GM21381 (cell line): ENCODE results near the gene LCN1.
"Not testable (repeated sequence)": the region's sequence is repeated elsewhere in the genome, so short reads cannot be mapped to it uniquely, and the experiment has no call there.

Experiments
- ATAC-seq: cut with Tn5 transposase; IDR thresholded peaks from one replicate; pipeline ENCODE4 v1.9.1; 2021; ENCODE audit warnings: mild to moderate bottlenecking, moderate library complexity; ENCODE audit not compliant: unreplicated experiment

Gene LCN1

DNA sequence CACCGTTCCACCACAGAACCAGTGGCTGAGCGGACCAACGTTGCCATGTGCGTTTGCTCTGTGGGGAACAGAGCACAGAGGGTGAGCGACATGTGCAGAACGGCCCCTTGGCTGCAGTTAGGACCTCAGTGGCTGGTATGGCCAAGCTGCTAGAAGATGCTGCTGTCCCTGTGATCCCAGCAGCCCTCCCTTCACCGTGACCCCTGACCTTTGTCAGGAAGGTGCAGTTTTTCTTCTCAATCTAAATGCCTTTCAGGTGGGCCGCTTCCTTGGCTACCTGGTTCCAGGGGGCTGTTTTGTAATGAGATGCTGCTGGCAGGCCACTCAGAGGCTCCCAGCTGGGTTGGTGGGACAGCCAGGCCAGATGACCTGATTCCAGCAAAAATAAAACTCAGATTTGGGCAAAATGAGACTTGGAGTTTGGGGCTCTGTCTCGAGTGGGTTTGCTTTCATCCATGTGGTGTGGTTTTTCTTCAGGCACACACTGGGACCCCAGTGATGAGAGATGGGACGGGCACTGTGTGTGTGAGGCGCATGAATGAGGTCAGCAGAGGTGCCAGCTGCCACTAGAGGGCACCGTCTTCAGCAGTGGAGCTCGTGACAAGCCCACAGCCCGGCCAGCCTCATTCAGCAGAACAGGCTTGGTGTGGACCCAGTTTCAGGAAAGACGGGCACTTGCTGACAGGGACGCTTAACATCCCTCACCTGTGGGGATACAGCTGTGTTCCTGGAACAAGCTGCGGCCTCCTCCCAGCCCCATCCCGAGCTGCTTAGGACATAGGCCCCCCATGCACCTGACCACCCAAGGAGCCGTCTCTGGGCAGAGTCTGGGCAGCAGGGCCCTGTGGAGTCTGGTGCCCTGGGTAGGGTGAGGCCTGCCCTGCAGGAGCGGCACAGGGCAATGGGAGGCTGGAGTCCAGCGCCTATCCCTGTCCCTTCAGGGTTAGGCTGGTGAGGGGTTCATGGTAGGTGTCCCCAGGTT lies 16.7 kb upstream of the LCN1 start:
- ATAC-seq: no peak

DNA sequence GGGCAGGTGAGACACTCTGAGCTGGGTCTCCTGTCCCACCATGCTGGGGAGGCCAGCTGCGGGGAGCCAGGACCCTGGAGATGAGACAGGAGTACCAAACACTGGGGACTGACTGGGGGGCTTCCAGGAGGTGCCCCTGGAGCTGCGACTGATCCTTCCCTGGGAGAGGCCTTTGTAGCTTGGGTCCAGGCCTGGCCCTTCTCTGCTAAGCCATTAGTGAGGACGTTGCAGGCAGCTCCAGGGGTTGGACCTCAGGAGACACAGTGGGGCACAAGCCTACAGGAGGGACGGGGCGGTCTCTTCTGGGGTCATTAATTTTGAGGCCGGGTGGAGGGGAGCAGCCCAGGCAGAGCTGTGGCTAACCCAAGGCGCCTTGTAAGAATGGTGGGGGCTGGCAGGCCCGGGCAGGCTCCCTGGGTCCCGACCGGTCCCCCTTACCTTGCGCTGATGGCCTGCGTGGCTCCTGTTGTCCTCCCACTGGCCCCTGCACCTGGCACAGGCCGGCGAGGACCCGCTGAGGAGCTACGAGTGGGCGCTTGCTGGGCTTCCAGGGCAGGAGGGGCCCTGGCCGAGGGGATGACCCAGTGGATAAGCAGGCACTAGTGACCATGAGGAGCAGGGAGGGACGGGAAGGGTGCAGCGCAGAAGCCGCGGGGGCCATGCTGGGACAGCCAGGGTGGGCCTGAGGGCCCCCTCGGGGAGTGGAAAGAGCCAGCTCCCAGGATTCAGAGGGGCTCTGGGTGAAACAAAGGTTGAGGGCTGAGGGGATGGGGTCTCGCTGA lies 15.6 kb upstream of the LCN1 start:
- ATAC-seq: no peak

DNA sequence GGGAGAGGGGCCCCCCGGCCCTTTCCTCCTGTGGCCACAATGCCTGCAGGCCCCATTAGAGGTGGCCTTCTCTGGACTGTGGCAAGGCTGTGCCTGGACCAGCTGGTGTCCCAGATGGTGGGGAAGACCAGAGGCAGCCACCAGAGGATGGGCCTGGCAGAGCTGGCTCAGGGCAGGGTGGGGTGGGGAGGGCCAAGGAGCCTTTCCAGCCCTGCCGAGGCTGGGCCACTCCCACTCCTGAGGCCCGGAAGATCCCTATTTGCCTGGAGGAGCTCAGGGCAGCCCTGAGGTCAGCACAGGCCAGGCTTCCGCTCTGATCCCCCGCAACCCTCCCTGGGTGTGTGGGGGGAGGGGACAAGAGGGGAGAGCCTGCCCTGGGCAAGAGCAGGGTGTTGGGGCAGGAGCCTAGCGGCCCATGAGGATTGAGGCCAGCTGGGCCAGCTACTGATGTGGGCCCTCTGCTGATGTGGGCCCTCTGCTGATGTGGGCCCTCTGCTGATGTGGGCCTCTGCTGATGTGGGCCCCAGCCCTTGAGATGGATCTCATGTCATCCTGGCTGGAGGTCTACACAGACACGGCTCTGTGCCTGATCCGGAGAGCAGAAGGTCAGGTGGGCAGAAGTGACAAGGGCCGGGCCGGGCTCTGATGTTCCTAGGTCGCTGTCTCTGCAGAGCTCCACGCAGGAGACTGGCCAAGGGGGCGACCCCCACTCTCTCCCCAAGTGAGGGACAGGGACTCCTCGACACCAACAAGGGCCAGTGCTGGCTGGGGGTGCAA lies 14.7 kb upstream of the LCN1 start:
- no peak for ATAC-seq

DNA sequence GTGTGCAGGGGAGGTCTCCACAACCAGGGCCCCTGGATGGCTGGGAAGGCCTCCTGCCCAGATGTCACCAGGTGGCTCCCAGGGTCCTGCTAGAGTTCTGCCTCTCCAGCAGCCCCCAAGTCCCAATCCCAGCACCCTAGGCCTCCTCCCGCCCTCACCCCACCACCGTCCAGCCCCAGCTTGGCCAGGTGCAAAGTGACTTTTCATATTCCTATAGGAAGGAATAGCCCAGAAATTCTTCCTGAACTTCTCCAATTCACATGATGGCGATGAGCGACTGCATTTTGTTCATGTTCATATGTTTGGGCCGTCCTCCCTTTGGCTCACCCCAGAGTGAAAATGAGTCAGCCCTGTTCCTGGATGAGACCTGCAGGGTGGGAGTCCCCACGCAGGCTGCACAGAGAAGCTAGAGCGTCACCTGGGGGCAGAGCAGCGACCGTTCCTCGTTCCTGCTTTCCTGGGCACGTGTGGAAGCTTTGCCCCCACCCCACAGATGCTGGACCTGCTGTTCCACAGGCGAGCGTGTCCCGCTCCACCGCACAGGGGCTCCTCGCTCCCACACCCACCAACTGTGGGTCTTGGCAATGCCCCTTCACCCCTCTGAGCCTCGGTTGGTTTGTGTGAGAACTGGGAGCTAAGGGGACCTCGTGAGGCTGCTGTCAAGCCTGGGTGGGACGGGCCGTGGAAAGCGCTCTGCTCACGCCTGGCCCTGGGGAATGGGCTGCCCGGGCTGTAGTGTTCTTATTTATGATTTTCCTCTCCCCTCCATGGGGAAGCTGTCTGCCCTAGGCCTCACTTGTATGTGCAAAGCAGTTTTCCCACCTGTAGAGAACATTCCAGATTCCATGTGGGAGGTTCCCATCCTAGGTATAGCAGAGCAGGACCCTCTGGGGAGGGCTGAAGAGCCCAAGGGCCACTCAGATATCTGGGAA lies 13.9 kb upstream of the LCN1 start:
- ATAC-seq: no peak

DNA sequence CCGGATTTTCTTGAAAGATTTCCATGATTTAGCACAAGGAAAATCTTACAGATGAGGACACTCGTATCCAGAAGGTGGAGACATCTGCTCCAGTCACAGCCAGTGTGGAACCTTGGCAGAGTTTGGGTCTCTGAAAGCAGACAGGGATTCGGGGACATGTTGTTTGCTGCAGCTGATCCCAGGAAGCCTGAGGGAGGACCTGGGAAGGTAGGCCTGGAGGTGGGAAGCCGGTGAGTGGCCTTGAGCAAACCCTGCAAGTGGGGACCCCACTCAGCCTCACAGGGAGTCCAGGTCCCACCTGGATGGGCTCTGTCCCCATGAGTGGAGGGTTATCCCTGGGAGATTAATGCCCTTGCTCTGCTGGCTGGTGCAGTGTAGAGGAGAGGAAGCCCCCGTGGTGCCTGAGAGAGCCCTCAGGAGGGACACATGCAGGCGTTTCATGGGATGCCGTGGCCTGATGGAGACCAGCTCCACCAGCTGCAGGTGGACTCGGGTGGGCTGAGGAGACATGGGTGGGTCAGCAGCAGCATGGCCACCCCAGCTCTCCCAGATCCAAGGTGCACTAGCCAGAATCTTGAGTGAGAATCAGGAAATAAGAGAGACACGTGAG lies 12.9 kb upstream of the LCN1 start:
- ATAC-seq: no peak

DNA sequence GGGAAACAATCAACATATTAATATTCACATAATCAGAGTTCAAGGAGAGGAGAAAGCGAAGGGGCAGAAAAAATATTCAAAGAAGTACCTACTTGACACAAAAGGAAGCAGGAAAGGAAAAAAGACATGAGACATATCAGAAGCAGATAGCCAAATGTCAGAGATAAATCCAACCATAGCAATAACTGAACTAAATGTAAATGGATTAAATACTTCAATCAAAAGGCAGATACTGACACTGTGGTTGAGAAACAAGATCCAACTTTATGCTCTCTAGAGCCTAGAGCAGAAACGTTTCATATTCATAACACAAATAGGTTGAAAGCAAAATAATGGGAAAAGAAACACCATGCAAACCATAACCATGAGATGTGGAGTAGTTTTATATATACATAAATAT lies 11.8 kb upstream of the LCN1 start:
- no peak for ATAC-seq

DNA sequence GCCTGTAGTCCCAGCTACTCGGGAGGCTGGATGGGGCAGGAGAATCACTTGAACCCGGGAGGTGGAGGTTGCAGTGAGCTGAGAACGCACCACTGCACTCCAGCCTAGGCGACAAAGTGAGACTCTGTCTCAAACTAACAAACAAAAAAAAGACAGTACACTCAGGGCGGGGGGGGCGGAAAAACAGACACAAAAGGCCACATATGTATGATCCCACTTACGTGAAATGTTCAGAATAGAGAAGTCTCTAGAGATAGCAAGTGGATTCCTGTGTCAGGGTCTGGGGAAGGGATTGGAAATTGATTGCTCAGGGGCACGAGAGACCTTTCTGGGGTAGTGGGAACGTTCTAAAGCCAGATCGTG lies 9.0 kb upstream of the LCN1 start:
- no peak for ATAC-seq

DNA sequence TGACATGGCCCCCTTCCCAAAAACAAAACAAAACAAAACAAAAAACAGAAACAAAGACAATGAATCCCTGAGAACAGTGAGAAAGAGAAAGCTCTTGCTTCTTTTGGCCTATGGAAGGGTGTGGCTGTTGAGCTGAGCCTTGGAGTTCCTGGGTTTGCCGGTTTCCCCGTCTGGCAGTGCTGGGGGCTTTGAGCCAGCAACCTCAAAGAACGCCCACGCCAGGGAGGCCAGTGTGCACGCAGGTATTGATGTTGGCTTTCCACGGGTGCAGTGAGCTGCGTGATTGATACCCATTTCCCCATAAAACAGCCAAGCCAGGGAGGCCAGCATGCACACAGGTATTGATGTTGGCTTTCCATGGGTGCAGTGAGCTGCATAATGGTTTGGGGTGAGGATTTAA lies 8.3 kb upstream of the LCN1 start:
- no peak for ATAC-seq

DNA sequence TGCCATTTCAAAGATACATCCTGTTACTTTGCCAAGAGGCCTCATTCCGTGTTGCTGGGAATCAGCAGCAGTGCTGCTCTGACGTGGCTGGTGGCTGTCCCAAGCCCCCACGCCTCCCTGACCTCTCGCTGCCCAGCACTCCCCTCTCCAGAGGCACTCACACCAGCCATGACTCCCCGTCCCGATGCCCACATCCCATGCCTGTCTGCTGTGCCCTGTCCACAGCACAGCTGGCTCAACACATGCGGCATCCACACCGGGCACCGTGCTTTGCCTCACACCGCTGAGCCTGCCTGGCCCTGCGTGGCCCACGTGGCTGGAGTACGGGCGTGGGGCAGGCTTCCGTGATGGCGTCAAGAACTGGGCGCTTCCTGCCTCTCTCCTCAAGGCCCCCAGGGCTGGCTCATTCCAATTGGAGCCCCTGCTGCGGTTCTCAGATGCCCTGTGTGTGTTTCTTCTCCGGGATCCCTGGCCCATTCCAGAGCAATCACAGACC lies 7.8 kb upstream of the LCN1 start:
- ATAC-seq: no peak

DNA sequence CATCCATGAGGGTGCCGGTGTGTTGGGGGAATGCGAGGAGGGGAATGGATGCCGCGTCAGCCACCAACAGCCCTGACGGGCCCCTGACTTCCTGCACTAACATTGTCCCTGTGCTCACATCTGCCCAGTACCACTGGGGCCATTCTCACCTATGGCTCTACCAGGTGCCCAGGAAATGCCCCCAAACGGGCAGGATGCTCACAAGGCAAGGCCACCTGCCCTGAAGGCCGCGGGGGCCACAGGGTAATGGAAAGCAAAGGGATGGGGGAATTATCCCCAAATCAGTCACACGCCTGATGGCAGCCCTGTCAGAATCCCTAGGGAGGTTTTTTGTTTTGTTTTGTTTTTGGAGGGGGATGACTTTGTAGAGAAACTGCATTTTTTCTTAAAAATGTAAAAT lies 7.3 kb upstream of the LCN1 start:
- ATAC-seq: not testable (repeated sequence)

DNA sequence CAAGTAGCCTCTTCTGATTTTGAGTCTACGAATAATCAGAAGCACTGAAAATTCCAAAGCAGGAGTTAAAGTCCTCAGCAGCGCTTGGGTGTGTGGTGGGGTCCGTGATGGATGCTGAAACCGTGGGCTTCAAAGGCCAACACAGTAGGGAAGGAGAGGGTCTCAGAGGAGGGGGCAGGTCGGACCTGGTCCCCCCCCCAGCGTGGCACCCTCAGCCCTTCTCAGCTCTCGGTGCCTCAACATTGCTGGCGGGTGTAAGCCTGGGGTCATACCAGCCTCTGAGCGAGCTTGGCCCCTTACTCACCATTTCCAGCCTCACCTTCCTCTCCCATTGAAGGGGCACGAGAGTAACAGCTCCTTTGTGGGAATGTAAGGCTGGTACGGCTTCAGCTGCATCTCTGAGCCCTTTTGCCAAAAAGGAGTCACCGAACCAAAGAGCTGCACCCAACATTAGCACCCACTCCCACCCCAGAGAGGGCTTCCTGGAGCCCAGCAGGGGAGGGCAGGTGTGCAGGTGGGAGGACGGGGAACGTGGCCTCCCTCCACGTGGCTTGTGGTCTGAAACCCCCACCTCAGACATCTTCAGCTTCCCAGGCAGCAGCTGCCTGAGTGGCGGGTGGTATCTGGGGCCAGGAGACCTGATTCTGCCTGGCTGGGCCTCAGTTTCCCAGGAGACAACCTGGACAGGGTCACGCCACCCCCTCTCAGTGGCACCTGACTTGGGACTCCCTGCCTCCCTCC lies 6.7 kb upstream of the LCN1 start:
- no peak for ATAC-seq

DNA sequence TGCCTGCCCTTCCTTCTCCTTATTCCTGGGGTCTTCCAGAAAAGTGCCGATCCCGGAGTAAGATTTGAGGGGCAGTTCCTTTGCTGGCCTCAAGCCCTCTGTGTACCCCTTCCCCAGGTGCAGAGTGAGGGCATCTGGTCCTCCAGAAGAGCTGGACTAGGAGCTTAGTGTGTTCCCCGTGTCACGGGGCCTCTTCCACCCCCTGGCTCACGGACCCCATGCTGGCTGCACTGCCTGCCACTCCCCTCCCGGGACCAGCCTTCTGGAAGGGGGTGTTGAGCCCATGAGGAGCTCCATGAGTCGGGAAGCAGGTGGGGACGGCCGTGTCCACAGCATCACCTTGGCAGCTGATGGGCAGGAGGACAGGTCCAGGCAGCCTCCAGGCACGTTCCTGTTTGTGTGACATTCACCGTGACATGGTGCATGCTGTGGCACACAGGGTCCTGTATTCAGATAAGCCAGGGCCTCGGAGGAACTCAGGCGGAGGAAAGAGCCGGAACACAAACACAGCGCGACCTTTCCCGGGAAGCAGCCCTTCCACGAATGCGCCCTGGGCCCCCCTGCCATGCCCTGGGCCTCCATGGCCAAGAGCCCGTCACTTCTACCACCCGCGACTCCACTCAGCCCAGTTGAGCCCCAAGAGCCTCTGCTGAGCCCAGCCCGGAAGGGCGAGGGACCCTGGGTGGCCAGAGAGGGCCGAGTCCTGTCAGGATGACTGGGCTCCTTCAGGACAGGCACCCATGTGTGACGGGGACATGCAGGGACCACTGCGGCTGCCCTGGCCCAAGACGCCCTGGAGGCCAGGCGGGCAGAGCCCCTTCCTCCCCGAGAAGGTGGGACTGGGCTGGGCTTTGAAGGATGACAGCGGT lies 5.9 kb upstream of the LCN1 start:
- ATAC-seq: no peak

DNA sequence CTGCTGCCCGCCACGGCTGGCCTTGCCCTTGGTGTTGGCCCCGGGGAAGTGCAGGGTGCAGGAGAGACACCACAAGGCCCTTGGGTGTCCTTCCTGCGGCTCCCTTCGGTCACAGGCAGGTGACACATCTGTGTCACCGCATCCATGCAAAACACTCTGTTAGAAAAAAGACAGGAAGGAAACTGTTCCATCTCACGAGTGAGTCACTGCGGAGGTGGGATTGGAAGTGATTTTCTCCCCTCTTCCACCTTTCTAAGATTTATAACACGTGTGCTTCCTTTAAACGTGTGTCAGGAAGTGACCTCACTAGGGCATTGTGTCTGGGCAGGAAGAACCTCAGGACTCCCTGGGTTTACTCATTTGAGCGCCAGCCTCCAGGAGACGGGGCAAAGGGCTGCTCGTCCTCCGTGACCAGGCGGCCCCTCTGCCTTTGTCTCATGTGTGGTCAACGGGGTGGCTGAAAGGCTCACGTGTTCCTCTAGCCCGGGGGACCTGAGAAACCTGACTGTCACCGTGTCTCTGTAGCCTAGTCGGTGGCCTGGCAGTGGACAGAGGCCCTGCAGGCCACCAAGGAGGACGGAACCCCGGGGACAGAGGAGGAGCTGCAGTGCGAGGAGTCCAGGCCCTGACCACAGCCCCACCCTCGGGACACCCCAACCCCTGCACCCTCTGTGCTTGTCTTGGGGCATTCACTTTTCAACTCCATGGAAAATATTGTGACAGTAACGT lies 4.9 kb upstream of the LCN1 start:
- no peak for ATAC-seq

DNA sequence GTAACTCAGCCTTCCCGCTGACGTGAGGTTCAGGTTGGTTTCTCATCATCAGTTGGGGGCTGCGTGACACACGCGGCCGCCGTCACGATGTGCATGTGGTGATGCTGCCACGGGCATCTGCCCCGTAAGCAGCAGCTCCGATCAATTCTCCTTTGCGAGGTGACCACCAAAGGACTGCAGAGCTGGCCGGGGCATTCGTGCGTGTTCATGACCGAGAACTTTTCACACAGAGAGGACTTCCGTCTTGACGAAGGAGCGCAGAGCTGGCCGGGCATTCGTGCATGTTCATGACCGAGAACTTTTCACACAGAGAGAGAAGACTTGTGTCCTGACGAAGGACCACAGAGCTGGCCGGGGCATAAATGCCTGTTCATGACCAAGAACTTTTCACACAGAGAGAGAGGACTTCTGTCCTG lies 3.8 kb upstream of the LCN1 start:
- ATAC-seq: no peak

DNA sequence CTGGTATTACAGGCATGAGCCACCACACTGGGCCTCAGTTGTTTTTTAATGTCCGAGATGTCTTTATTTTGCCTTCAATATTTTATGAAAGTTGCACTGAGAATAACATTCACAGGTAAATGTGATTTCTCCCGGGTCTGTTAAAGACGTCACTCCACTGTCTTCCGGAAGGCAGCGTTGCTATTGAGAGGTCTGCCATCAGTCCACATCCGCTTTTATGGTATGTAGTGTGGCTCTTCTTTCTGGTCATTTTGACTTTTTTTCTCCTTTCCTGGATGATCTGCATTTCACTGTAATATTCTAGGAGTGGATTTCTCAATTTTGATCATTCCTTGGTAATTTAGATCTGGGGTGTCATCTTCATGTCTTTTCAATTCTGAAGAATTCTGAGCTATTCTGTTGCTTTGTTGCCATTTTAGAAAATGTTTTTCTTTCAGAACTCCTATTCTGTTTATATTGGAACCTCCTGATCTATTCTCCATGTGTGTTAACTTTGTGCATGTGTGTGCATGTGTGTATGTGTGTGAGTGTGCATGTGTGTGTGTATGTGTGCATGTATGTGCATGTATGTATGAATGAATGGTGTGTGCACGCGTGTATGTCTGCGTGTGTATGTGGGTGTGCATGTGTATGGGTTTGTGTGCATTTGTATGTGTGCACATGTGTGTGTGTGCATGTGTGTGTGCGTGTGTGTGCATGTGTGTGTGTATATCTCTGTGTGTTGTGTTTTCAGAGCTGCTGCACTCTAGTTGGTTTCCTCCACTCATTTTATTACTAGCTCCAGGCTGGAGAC lies 1.9 kb upstream of the LCN1 start:
- no peak for ATAC-seq

DNA sequence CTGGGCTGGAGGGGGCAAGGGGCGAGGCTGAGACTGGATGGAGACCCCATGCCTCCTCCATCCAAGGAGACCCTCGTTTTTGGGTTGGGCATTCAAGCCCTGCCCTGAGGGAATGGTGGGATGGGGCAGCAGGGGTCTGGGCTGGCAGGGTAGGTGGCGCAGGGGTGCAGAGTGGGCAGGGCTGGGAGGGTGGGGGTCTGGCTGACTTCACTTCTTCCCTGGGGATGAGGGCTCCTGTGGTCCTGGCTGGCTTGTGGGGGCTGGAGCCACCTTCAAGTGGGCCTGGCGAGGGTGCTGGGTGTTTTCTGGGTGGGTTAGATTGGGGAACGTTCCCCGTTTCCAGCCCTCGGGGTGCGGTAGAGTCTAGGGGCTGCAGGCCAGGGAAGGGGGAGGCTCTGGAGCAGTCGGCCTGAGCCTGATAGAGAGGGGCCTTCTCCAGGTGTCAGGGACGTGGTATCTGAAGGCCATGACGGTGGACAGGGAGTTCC lies 412 bp downstream of the LCN1 start:
- ATAC-seq: no peak
